ENCODE measurements around the gene MLC1. TPM values are rescaled to one million over a fixed set of nuclear protein-coding genes. Genes with fewer than 3 reads are reported as not detected.

Gene MLC1
- total RNA-seq, 1 donor from 2014 or later, result 2.3 TPM

DNA sequence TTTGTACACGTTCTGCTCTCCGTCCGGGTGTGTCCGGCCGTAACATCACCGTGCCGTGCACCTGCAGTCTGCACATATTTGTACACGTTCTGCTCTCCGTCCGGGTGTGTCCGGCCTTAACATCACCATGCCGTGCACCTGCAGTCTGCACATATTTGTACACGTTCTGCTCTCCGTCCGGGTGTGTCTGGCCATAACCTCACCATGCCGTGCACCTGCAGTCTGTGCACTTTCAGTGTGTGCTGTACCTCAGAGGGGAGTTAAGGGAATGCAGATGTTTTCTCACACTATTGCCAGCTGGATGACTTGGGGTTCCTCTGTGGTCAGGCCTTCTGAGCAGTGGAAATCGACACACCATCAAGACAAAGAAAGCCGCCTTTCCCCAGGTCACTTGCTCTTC is 31.4 kb downstream of the MLC1 start:
- intact Hi-C loops (cut with DNase I), result no loop called here
- no peak overlapping the region for H3K4me3 ChIP-seq
- H3K27ac ChIP-seq, result no peak overlapping the region
- peaks cover 5% of the 10 kb centered on the region for H3K27me3 ChIP-seq
- ATAC-seq (no peak), DNase-seq (no peak)
- TF ChIP-seq, protein P1, sequence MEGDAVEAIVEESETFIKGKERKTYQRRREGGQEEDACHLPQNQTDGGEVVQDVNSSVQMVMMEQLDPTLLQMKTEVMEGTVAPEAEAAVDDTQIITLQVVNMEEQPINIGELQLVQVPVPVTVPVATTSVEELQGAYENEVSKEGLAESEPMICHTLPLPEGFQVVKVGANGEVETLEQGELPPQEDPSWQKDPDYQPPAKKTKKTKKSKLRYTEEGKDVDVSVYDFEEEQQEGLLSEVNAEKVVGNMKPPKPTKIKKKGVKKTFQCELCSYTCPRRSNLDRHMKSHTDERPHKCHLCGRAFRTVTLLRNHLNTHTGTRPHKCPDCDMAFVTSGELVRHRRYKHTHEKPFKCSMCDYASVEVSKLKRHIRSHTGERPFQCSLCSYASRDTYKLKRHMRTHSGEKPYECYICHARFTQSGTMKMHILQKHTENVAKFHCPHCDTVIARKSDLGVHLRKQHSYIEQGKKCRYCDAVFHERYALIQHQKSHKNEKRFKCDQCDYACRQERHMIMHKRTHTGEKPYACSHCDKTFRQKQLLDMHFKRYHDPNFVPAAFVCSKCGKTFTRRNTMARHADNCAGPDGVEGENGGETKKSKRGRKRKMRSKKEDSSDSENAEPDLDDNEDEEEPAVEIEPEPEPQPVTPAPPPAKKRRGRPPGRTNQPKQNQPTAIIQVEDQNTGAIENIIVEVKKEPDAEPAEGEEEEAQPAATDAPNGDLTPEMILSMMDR (IDR thresholded peaks at IDR 0.05), result no peak
- H3K9me3 ChIP-seq, result no peaks in the 10 kb centered on the region
- no peaks in the 10 kb centered on the region for H3K36me3 ChIP-seq
- H3K4me1 ChIP-seq, result peaks cover 4% of the 10 kb centered on the region

DNA sequence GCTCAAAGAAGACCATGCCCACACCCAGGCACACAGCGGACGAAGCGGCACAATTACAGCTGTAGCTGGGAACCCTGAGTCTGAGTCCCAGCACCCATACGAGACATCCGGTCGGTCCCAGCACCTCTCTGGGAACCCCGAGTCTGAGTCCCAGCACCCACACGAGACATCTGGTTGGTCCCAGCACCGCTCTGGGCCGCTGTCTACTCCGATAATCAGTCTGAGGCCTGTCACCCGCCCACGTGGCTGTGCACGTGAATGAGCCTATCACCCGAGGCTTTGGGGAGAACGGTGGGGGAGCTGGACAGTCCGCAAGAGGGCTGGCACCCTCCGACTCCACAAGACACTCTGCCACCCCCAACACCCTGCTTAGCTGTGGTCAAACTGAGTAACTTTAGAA is 33.3 kb downstream of the MLC1 start:
- no peak for DNase-seq

DNA sequence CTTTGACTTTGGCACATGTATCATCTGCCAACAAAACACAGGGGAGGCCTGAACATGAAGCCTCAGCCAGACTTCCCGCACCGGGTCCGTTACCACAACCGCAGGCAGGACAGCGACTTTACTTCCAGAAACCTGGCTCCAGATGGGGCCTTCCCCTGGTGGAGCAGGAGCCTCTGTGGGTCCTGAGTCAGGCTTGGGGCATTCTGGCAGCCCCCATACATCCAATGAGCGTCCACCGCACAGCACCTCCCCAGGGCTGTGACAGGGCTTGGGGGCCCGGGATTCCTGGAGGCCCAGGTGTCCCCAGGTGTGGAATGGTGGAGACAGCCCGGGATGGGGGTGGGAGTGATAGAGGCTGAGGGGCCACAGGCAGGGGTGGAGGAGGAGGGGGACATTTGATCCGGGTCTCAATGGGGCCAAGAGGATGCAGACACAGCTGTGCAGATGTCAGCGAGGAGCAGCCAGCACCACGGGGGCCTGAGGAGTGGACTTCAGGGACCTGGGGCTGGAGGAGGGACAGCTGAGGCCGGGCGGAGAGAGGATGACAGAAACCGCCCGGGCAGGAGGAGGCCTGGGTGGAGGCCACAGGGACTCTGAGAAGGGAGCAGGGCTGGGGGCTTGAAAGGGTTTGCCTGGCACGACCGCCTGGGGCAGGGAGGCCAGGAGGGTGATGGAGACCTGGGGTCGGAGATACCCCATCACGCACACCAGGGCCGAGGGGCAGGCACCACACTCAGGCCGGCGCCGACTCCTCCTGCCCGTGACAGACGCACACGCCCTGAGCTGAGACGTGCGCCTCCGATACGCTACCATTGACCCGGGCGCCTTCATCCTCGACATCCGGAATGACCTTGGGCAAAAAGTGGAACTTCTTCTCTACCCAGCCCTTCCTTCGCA is 35.7 kb downstream of the MLC1 start:
- Histone ChIP-seq H3K27me3 (peaks cover 14% of the 10 kb centered on the region), H3K36me3 (no peaks in the 10 kb centered on the region), H3K4me3 (no peak overlapping the region), H3K27ac (no peak overlapping the region), H3K4me1 (no peaks in the 10 kb centered on the region), H3K9me3 (no peaks in the 10 kb centered on the region)
- ATAC-seq (no peak), DNase-seq (no peak)
- intact Hi-C loops (cut with DNase I), result no loop called here
- TF ChIP-seq, protein P1 (IDR thresholded peaks at IDR 0.05), result no peak

More for the DNA sequence above, 33.3 kb downstream of the MLC1 start:
- Histone ChIP-seq H3K27ac (no peak overlapping the region), H3K9me3 (no peaks in the 10 kb centered on the region), H3K4me1 (no peaks in the 10 kb centered on the region), H3K4me3 (no peak overlapping the region), H3K27me3 (no peaks in the 10 kb centered on the region), H3K36me3 (no peaks in the 10 kb centered on the region)
- no peak for ATAC-seq
- intact Hi-C loops (cut with DNase I), result no loop called here
- TF ChIP-seq, protein P1 (IDR thresholded peaks at IDR 0.05), result no peak

DNA sequence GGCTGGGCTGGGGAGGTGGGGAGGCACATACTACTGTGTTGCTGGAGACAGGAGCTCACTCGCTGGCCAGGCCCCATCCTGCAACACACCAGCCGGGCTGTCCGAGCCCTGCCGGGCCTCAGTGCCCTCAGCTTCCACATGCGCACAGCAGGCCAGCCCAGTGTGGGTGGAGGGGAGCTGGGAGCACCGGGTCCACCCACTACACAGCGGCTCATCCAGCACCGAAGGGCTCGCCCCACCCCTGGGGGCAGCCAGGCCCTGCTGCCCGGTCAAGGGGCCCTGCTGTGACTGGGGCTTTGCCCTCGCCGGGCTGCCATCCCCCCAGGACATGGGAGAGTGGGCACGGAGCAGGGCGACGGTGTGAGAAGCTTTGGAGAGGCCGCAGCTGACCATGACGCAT is 36.4 kb downstream of the MLC1 start:
- H3K36me3 ChIP-seq, result no peaks in the 10 kb centered on the region
- peaks cover 16% of the 10 kb centered on the region for H3K27me3 ChIP-seq
- no peak for DNase-seq
- H3K27ac ChIP-seq, result no peak overlapping the region
- no peak for ATAC-seq
- no peaks in the 10 kb centered on the region for H3K4me1 ChIP-seq
- no peak overlapping the region for H3K4me3 ChIP-seq
- no peaks in the 10 kb centered on the region for H3K9me3 ChIP-seq
- TF ChIP-seq, protein P1 (IDR thresholded peaks at IDR 0.05), result no peak
- intact Hi-C loops (cut with DNase I), result no loop called here

DNA sequence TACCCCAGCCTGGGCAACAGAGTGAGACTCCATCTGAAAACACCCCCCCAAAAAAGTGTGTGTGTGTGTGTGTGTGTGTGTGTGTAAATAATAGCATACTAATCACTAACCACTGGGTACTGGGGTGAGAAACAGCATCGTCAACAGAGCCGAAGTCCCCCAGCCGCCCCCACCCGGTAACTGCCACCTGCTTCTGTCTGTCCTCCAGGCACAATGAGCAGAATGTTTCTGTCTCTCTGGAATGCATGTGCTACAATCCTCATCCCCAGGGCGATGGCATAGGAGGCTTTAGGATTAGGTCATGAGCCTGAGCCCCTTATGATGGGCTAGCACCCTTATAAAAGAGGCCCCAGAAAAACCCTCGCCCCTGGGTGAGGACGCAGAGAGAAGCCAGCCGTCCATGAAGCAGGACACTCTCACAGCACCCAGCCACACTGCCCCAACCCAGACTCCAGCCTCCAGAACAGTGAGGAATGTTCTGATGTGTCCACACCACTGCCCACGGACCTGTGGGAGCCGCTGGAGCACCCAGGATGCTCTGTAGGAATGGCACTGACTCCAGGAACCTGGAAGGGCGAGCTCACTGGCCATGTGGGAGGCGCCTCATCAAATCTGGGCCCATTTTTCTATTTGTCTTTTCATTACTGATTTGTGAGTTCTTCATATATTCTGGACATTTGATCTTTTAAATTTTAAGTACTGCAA is 37.0 kb downstream of the MLC1 start:
- Histone ChIP-seq H3K27me3 (peaks cover 16% of the 10 kb centered on the region), H3K4me1 (no peaks in the 10 kb centered on the region), H3K4me3 (no peak overlapping the region), H3K36me3 (no peaks in the 10 kb centered on the region), H3K9me3 (no peaks in the 10 kb centered on the region), H3K27ac (no peak overlapping the region)
- TF ChIP-seq, protein P1 (IDR thresholded peaks at IDR 0.05), result no peak
- ATAC-seq, result no peak
- no peak for DNase-seq
- intact Hi-C loops (cut with DNase I), result no loop called here
